H9 (cell line): ENCODE results near the gene TMEM248. TPM values are rescaled to one million over a fixed set of nuclear protein-coding genes. Genes with fewer than 3 reads are reported as not detected.

Source experiments
- DNase-seq: peaks from one replicate; pipeline ENCODE4 v3.0.0-alpha.2; 2017
- H2AFZ ChIP-seq: one replicate; pipeline ENCODE4 v1.6.1; 2013; ENCODE audit warnings: mild to moderate bottlenecking, low read length, control low read depth, moderate library complexity
- H2AK5ac ChIP-seq: 2 replicates; pipeline ENCODE4 v1.6.1; 2013; ENCODE audit warnings: low read length, control low read depth, mixed read lengths; ENCODE audit not compliant: insufficient read length
- H2BK120ac ChIP-seq: one replicate; pipeline ENCODE4 v1.6.1; 2013; ENCODE audit warnings: low read depth, mild to moderate bottlenecking, low read length, control low read depth, inconsistent platforms; ENCODE audit not compliant: poor library complexity, severe bottlenecking
- H2BK12ac ChIP-seq: 2 replicates; pipeline ENCODE4 v1.6.1; 2013; ENCODE audit warnings: low read length, control low read depth, mixed read lengths, low read depth; ENCODE audit not compliant: insufficient read length
- H2BK15ac ChIP-seq: 2 replicates; pipeline ENCODE4 v1.6.1; 2013; ENCODE audit warnings: low read depth, low read length, control low read depth
- H2BK20ac ChIP-seq: one replicate; pipeline ENCODE4 v1.6.1; 2013; ENCODE audit warnings: low read depth, mild to moderate bottlenecking, low read length, control low read depth, inconsistent platforms; ENCODE audit not compliant: poor library complexity, severe bottlenecking
- H2BK5ac ChIP-seq: 2 replicates; pipeline ENCODE4 v1.6.1; 2013; ENCODE audit warnings: low read length, control low read depth, mixed read lengths; ENCODE audit not compliant: insufficient read length
- H3K14ac ChIP-seq: 2 replicates; pipeline ENCODE4 v1.6.1; 2013; ENCODE audit warnings: low read length, control low read depth; ENCODE audit not compliant: insufficient read depth
- H3K18ac ChIP-seq: 2 replicates; pipeline ENCODE4 v1.6.1; 2013; ENCODE audit warnings: low read depth, mild to moderate bottlenecking, mixed read lengths, low read length, control low read depth; ENCODE audit not compliant: insufficient read length
- H3K23ac ChIP-seq: 2 replicates; pipeline ENCODE4 v1.6.1; 2013; ENCODE audit warnings: low read length, control low read depth, mixed read lengths, low read depth; ENCODE audit not compliant: insufficient read length
- H3K23me2 ChIP-seq: 2 replicates; pipeline ENCODE4 v1.6.1; 2013; ENCODE audit warnings: low read depth, mild to moderate bottlenecking, mixed read lengths, low read length, control low read depth; ENCODE audit not compliant: insufficient read length, poor library complexity, severe bottlenecking
- H3K27ac ChIP-seq: 2 replicates; pipeline ENCODE4 v1.5.1; 2013; ENCODE audit warnings: low read length, control low read depth, mixed read lengths, low read depth; ENCODE audit not compliant: insufficient read length
- H3K27me3 ChIP-seq: 2 replicates; pipeline ENCODE4 v1.6.1; 2013; ENCODE audit warnings: low read length, control low read depth, inconsistent platforms; ENCODE audit not compliant: insufficient read depth
- H3K4ac ChIP-seq: 2 replicates; pipeline ENCODE4 v1.6.1; 2013; ENCODE audit warnings: low read depth, mild to moderate bottlenecking, control low read depth, inconsistent platforms, low read length, moderate library complexity
- H3K4me1 ChIP-seq: 2 replicates; pipeline ENCODE4 v1.6.1; 2013; ENCODE audit warnings: low read length, control low read depth, inconsistent platforms; ENCODE audit not compliant: insufficient read depth
- H3K4me2 ChIP-seq: 2 replicates; pipeline ENCODE4 v1.6.1; 2013; ENCODE audit warnings: low read length, control low read depth, mixed read lengths; ENCODE audit not compliant: insufficient read length, insufficient read depth
- H3K56ac ChIP-seq: 2 replicates; pipeline ENCODE4 v1.6.1; 2013; ENCODE audit warnings: low read depth, mild to moderate bottlenecking, mixed read lengths, low read length, control low read depth; ENCODE audit not compliant: insufficient read length
- H3K79me1 ChIP-seq: 2 replicates; pipeline ENCODE4 v1.6.1; 2013; ENCODE audit warnings: low read depth, mild to moderate bottlenecking, moderate library complexity, low read length, control low read depth, inconsistent platforms; ENCODE audit not compliant: insufficient read depth, poor library complexity, severe bottlenecking
- H3K79me2 ChIP-seq: 2 replicates; pipeline ENCODE4 v1.6.1; 2013; ENCODE audit warnings: low read length, control low read depth, inconsistent platforms; ENCODE audit not compliant: insufficient read depth
- H3K9ac ChIP-seq: 2 replicates; pipeline ENCODE4 v1.6.1; 2013; ENCODE audit warnings: low read length, control low read depth, mixed read lengths; ENCODE audit not compliant: insufficient read length; ENCODE audit errors: extremely low read depth
- H3K9me3 ChIP-seq: one replicate; pipeline ENCODE4 v1.6.1; 2013; ENCODE audit warnings: low read depth, low read length, inconsistent platforms; ENCODE audit not compliant: control insufficient read depth
- H3T11ph ChIP-seq: one replicate; pipeline ENCODE4 v1.6.1; 2013; ENCODE audit warnings: mild to moderate bottlenecking, low read length, control low read depth, inconsistent platforms
- H4K20me1 ChIP-seq: one replicate; pipeline ENCODE4 v1.6.1; 2013; ENCODE audit not compliant: control insufficient read depth, insufficient read length, insufficient read depth
- H4K5ac ChIP-seq: 2 replicates; pipeline ENCODE4 v1.6.1; 2013; ENCODE audit warnings: low read depth, mild to moderate bottlenecking, mixed read lengths, low read length, control low read depth; ENCODE audit not compliant: insufficient read length
- H4K8ac ChIP-seq: replicated peaks from 2 replicates; pipeline ENCODE4 v1.6.1; 2013; ENCODE audit warnings: low read length, control low read depth, mixed read lengths, low read depth; ENCODE audit not compliant: insufficient read length
- H4K91ac ChIP-seq: 2 replicates; pipeline ENCODE4 v1.6.1; 2013; ENCODE audit warnings: low read depth, mild to moderate bottlenecking, moderate library complexity, mixed read lengths, low read length, control low read depth; ENCODE audit not compliant: insufficient read length
- H3K27ac Mint-ChIP-seq, 3 experiments: 2 replicates in 2 of 3; 3 replicates in 1 of 3; pipeline ENCODE4 v1.8.0; 2020 to 2021; ENCODE audit warnings: mixed read lengths in 3 of 3, mild to moderate bottlenecking in 1 of 3, moderate library complexity in 1 of 3
- H3K27me3 Mint-ChIP-seq: 2 replicates; pipeline ENCODE4 v1.8.0; 2021; ENCODE audit warnings: low read depth, mild to moderate bottlenecking, moderate library complexity, mixed read lengths
- H3K36me3 Mint-ChIP-seq, 3 experiments: 2 replicates in 2 of 3; 3 replicates in 1 of 3; pipeline ENCODE4 v1.8.0; 2020 to 2021; ENCODE audit warnings: low read depth in 3 of 3, mixed read lengths in 3 of 3; ENCODE audit not compliant: insufficient read depth in 1 of 3
- H3K4me1 Mint-ChIP-seq, 2 experiments: 2 replicates each; pipeline ENCODE4 v1.8.0; 2020; ENCODE audit warnings: mixed read lengths in 2 of 2
- H3K4me3 Mint-ChIP-seq, 2 experiments: 2 replicates in 1 of 2; 3 replicates in 1 of 2; pipeline ENCODE4 v1.8.0; 2020 to 2021; ENCODE audit warnings: mild to moderate bottlenecking in 2 of 2, mixed read lengths in 2 of 2, moderate library complexity in 1 of 2
- H3K9me3 Mint-ChIP-seq, 2 experiments: 2 replicates in 1 of 2; 3 replicates in 1 of 2; pipeline ENCODE4 v1.8.0; 2020; ENCODE audit warnings: mild to moderate bottlenecking in 2 of 2, mixed read lengths in 2 of 2, moderate library complexity in 1 of 2
- CTCF ChIP-seq: fragments of 200-600 bp; sonication (generic); conservative IDR thresholded peaks from 3 replicates; pipeline ENCODE4 v1.8.0; 2021; ENCODE audit warnings: antibody characterized with exemption, mild to moderate bottlenecking
- WGBS: extraction: QIAGEN DNeasy Blood & Tissue Kit; methylation state at CpG from one replicate; pipeline ENCODE4 v1.1.7; 2013; ENCODE audit warnings: missing lambda C conversion rate, low lambda C conversion rate, mixed read lengths; ENCODE audit not compliant: insufficient read length; ENCODE audit errors: extremely low coverage; 5-methylcytosine and 5-hydroxymethylcytosine counted together
- total RNA-seq: library from RNA; stranded (reverse); gene quantifications from 2 replicates; pipeline ENCODE4 v1.2.1, GENCODE V29; 2021

Gene TMEM248
- total RNA-seq, 1 experiment from 2014 or later: 74.2 TPM

GRCh38 chr7:66958538-66959350 is 37.7 kb downstream of the TMEM248 start:
- no CpG with 5 or more reads among the region's 17 CpGs for WGBS
- TF ChIP-seq CTCF: no peak
- H3T11ph ChIP-seq: no peak overlapping the region
- H2BK12ac ChIP-seq: no peak overlapping the region
- H3K14ac ChIP-seq: no peak overlapping the region
- no peak overlapping the region for H3K27ac ChIP-seq
- H3K79me1 ChIP-seq: no peaks in the 10 kb centered on the region
- no peaks in the 10 kb centered on the region for H3K4me1 Mint-ChIP-seq
- H3K27ac Mint-ChIP-seq: peak overlapping the region in 1 of 3 experiments; percentile 63; a peak in 2 of 7 replicates
- no peak overlapping the region for H3K56ac ChIP-seq
- H4K5ac ChIP-seq: no peak overlapping the region
- no peak overlapping the region for H3K18ac ChIP-seq
- H2AFZ ChIP-seq: no peak overlapping the region
- no peak overlapping the region for H2BK5ac ChIP-seq
- no peaks in the 10 kb centered on the region for H3K9me3 Mint-ChIP-seq
- no peak overlapping the region for H2BK15ac ChIP-seq
- no peaks in the 10 kb centered on the region for H3K79me2 ChIP-seq
- no peaks in the 10 kb centered on the region for H3K23me2 ChIP-seq
- H3K36me3 Mint-ChIP-seq: peaks cover 6 to 38% (median 35%) of the 10 kb centered on the region in 3 experiments; a peak in 5 of 7 replicates
- H2AK5ac ChIP-seq: no peak overlapping the region
- no peaks in the 10 kb centered on the region for H4K20me1 ChIP-seq
- no peak overlapping the region for H2BK120ac ChIP-seq
- H3K4ac ChIP-seq: no peak overlapping the region
- no peak overlapping the region for H3K4me2 ChIP-seq
- no peak overlapping the region for H2BK20ac ChIP-seq
- H3K27me3 ChIP-seq: no peaks in the 10 kb centered on the region
- no peaks in the 10 kb centered on the region for H3K9me3 ChIP-seq
- H3K27me3 Mint-ChIP-seq: no peaks in the 10 kb centered on the region
- no peak overlapping the region for H4K8ac ChIP-seq
- DNase-seq: no peak
- no peak overlapping the region for H3K4me3 Mint-ChIP-seq
- no peak overlapping the region for H4K91ac ChIP-seq
- H3K23ac ChIP-seq: no peak overlapping the region
- H3K9ac ChIP-seq: no peak overlapping the region
- H3K4me1 ChIP-seq: no peaks in the 10 kb centered on the region
